Measurements from ENCODE around the gene USP16. TPM values are rescaled to one million over a fixed set of nuclear protein-coding genes. Genes with fewer than 3 reads are reported as not detected.
"Not testable (repeated sequence)": the region's sequence is repeated elsewhere in the genome, so short reads cannot be mapped to it uniquely, and the experiment has no call there.

Gene USP16
- total RNA-seq, 2 experiments from 2014 or later, result 36.0 to 39.9 TPM

GRCh38 chr21:29007135-29007534, 17.3 kb upstream of the USP16 start:
- Mint-ChIP-seq H3K4me1 (peaks cover 14% of the 10 kb centered on the region), H3K27me3 (no peaks in the 10 kb centered on the region), H3K4me3 (no peak overlapping the region), H3K36me3 (ENCODE audit: low read depth) (peaks cover 8% of the 10 kb centered on the region), H3K27ac (no peak overlapping the region), H3K9me3 (no peaks in the 10 kb centered on the region)
- CTCF ChIA-PET, result interaction anchor here (1.2 kb wide), 1 partner anchor 16 kb away, joined by 4 read pairs; no protein-coding TSS in a partner anchor
- DNase-seq, result no peak
- POLR2A ChIA-PET, result no interaction called here

- H3K4me1 Mint-ChIP-seq, result peaks cover 9% of the 10 kb centered on the region
- DNase-seq, result no peak
- H3K4me3 Mint-ChIP-seq, result no peak overlapping the region
- H3K27ac Mint-ChIP-seq, result no peak overlapping the region
- ChIA-PET CTCF (interaction anchor here (1.2 to 1.5 kb wide), 2 partner anchors 10 to 17 kb away, joined by 4 to 6 read pairs; no protein-coding TSS in a partner anchor), POLR2A (no interaction called here)
- H3K36me3 Mint-ChIP-seq (ENCODE audit: low read depth), result peaks cover 8% of the 10 kb centered on the region
- H3K27me3 Mint-ChIP-seq, result no peaks in the 10 kb centered on the region
- no peaks in the 10 kb centered on the region for H3K9me3 Mint-ChIP-seq
Measured at GRCh38 chr21:29007810-29008209, 16.7 kb upstream of the USP16 start.

DNA sequence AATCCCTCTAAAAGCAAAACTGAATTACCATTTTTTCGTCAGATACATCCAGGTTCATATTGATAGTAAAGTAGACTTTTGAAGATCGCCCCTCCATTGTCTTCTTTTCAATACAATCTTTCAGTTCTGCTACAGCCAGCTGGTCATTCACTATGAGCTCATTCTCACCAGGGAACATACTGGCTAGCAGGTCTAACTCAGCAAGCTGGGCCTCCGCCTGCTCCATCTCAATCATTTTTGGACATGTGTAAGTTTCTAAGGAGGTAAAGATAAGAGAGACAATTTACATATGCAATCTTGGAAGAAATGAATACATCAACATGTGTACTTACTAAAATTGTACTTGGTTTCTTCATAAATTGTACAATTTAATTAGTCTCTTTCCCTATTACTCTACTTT, 16.1 kb upstream of the USP16 start:
- H3K4me3 Mint-ChIP-seq, result no peak overlapping the region
- H3K36me3 Mint-ChIP-seq (ENCODE audit: low read depth), result peaks cover 8% of the 10 kb centered on the region
- no peak overlapping the region for H3K27ac Mint-ChIP-seq
- ChIA-PET POLR2A (no interaction called here), CTCF (interaction anchor here (1.5 kb wide), 1 partner anchor 9 kb away, joined by 6 read pairs; no protein-coding TSS in a partner anchor)
- H3K27me3 Mint-ChIP-seq, result no peaks in the 10 kb centered on the region
- peaks cover 7% of the 10 kb centered on the region for H3K4me1 Mint-ChIP-seq
- no peaks in the 10 kb centered on the region for H3K9me3 Mint-ChIP-seq
- DNase-seq, result no peak

- DNase-seq; H3K27me3 Mint-ChIP-seq; POLR2A ChIA-PET; CTCF ChIA-PET; H3K36me3 Mint-ChIP-seq (ENCODE audit: low read depth); H3K4me3 Mint-ChIP-seq; H3K27ac Mint-ChIP-seq; H3K4me1 Mint-ChIP-seq; H3K9me3 Mint-ChIP-seq: not testable (repeated sequence)
Measured at GRCh38 chr21:29011236-29011635, 13.2 kb upstream of the USP16 start.

- Mint-ChIP-seq H3K9me3 (no peaks in the 10 kb centered on the region), H3K4me1 (peaks cover 39% of the 10 kb centered on the region), H3K27ac (peak overlapping the region; percentile 93), H3K36me3 (ENCODE audit: low read depth) (peaks cover 4% of the 10 kb centered on the region), H3K27me3 (no peaks in the 10 kb centered on the region), H3K4me3 (peak overlapping the region; percentile 80)
- DNase-seq, result no peak
- POLR2A ChIA-PET, result interaction anchor here (1.8 kb wide), 1 partner anchor 15 kb away, joined by 6 read pairs; no protein-coding TSS in a partner anchor
- CTCF ChIA-PET, result interaction anchor here (1.5 kb wide), 1 partner anchor 9 kb away, joined by 6 read pairs; no protein-coding TSS in a partner anchor
Measured at GRCh38 chr21:29017639-29018237, 6.7 kb upstream of the USP16 start.

GRCh38 chr21:29018540-29018939, 5.9 kb upstream of the USP16 start:
- H3K4me1 Mint-ChIP-seq, result peaks cover 45% of the 10 kb centered on the region

DNA sequence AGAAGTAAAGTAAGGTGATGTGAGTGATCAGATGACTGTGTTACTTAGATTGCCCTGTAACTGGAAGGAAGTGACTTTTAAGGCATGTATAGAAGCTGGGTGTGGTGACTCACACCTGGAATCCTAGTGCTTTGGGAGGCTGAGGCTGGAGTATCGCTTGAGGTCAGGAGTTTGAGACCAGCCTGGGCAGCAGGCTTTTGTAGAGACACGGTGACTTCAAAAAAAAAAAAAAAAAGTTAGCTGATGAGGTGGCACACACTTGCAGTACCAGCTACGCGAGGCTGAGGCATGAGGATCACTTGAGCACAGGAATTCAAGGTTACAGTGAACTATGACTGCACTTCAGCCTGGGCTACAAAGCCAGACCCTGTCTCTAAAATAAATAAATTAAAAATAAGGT, 2.3 kb upstream of the USP16 start:
- ChIA-PET CTCF (interaction anchor here (0.6 to 1.2 kb wide), 3 partner anchors 30 to 152 kb away, joined by 3 to 4 read pairs (median 3); partner anchors contain the start of gene LTN1), POLR2A (interaction anchor here (0.6 kb wide), 1 partner anchor 72 kb away, joined by 4 read pairs; no protein-coding TSS in a partner anchor)
- Mint-ChIP-seq H3K9me3 (no peaks in the 10 kb centered on the region), H3K4me3 (no peak overlapping the region), H3K27ac (peak overlapping the region; percentile 86), H3K27me3 (no peaks in the 10 kb centered on the region), H3K4me1 (peaks cover 63% of the 10 kb centered on the region), H3K36me3 (ENCODE audit: low read depth) (peaks cover 12% of the 10 kb centered on the region)
- DNase-seq, result no peak

More at GRCh38 chr21:29018540-29018939, 5.9 kb upstream of the USP16 start:
- POLR2A ChIA-PET, result interaction anchor here (1.8 kb wide), 1 partner anchor 16 kb away, joined by 6 read pairs; no protein-coding TSS in a partner anchor
- Mint-ChIP-seq H3K27ac (peak overlapping the region; percentile 93), H3K27me3 (no peaks in the 10 kb centered on the region), H3K36me3 (ENCODE audit: low read depth) (peaks cover 4% of the 10 kb centered on the region), H3K4me3 (peak overlapping the region; percentile 80), H3K9me3 (no peaks in the 10 kb centered on the region)
- CTCF ChIA-PET, result interaction anchor here (0.6 to 1.5 kb wide), 3 partner anchors 10 to 300 kb away, joined by 4 to 6 read pairs (median 6); no protein-coding TSS in a partner anchor
- DNase-seq, result no peak

- peak overlapping the region; percentile 98 for H3K27ac Mint-ChIP-seq
- POLR2A ChIA-PET, result interaction anchor here (2.2 kb wide), 1 partner anchor 23 kb away, joined by 15 read pairs; no protein-coding TSS in a partner anchor
- peak overlapping the region; percentile 96 for H3K4me3 Mint-ChIP-seq
- no peaks in the 10 kb centered on the region for H3K9me3 Mint-ChIP-seq
- H3K27me3 Mint-ChIP-seq, result no peaks in the 10 kb centered on the region
- H3K4me1 Mint-ChIP-seq, result peaks cover 52% of the 10 kb centered on the region
- no peak for DNase-seq
- H3K36me3 Mint-ChIP-seq (ENCODE audit: low read depth), result peaks cover 22% of the 10 kb centered on the region
- CTCF ChIA-PET, result interaction anchor here (0.8 to 1.9 kb wide), 4 partner anchors 10 to 48 kb away, joined by 3 to 7 read pairs (median 6); partner anchors contain the start of gene CCT8
Measured at GRCh38 chr21:29025328-29025713, 853 bp downstream of the USP16 start.

DNA sequence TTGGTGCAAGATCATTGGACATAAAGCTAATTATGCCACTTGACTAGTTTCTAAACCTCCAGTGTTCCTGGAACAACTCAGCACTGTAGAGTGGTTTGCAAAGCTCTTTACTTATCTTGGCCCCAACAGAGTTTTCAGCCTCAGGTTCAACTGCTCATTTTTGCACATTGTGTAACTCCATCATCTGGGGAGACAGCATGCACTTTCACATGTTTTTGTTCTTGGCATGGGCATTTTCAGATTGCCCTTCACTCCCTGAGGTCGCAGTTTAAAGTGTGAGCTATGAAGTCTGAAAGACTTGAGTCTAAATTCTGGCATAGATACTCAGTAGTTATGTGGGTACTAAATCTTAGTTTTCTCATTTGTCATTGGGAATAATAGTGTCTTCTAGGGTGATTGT, 5.1 kb downstream of the USP16 start:
- H3K4me1 Mint-ChIP-seq, result peaks cover 32% of the 10 kb centered on the region
- DNase-seq, result no peak
- no peak overlapping the region for H3K4me3 Mint-ChIP-seq
- H3K27me3 Mint-ChIP-seq, result no peaks in the 10 kb centered on the region
- POLR2A ChIA-PET, result interaction anchor here (0.6 kb wide), 1 partner anchor 10 kb away, joined by 9 read pairs; the partner anchor contains the start of gene RWDD2B
- H3K27ac Mint-ChIP-seq, result no peak overlapping the region
- no peaks in the 10 kb centered on the region for H3K9me3 Mint-ChIP-seq
- peaks cover 50% of the 10 kb centered on the region for H3K36me3 Mint-ChIP-seq (ENCODE audit: low read depth)
- CTCF ChIA-PET, result interaction anchor here (0.5 to 1.8 kb wide), 5 partner anchors 10 to 90 kb away, joined by 3 to 5 read pairs (median 3); partner anchors contain the start of gene CCT8

DNA sequence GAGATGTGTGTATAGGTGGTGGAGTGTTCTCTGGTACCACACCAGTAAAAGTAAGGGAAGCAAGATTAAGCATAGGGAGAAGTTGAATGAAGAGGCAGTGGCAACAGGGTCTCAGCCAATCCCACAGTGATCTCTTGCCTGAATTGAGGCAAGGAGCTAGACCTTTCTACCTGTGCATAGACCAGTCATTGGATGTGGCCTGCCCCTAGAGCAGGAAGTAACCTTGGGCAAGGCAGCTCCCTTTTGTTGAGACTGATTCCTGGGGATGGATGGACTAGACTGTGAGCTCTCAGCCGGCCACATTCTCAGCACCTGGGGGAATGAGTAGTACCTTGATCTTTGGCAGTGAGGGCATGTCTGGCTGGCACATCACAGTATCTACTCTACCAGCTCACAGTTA, 6.4 kb downstream of the USP16 start:
- H3K27me3 Mint-ChIP-seq, result no peaks in the 10 kb centered on the region
- CTCF ChIA-PET, result interaction anchor here (0.6 to 1.2 kb wide), 3 partner anchors 11 to 41 kb away, joined by 3 read pairs; no protein-coding TSS in a partner anchor

DNA sequence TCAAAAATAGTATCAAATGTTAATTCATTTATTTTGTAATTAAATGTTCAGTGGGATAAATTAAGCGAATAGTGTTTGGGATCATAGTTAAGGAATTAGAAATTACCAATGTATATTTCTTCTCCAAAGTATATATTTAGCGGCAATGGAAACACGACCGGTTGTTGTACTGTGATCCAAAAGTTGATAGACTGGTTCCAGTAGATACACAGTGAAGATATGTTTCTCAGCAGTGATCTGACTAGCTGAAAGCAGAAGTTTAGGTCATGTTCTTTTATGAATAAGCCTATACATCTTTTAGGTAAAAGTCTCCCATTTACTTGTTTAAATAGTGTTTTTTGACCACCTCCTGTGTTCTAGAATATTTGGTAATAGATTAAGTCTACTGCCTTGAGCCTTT, 8.8 kb downstream of the USP16 start:
- Mint-ChIP-seq H3K36me3 (ENCODE audit: low read depth) (peaks cover 57% of the 10 kb centered on the region), H3K27me3 (no peaks in the 10 kb centered on the region)

More for the DNA sequence above, 6.4 kb downstream of the USP16 start:
- H3K27ac Mint-ChIP-seq, result no peak overlapping the region
- H3K36me3 Mint-ChIP-seq (ENCODE audit: low read depth), result peaks cover 52% of the 10 kb centered on the region
- no peaks in the 10 kb centered on the region for H3K9me3 Mint-ChIP-seq
- peaks cover 26% of the 10 kb centered on the region for H3K4me1 Mint-ChIP-seq
- H3K4me3 Mint-ChIP-seq, result no peak overlapping the region
- no peak for DNase-seq
- POLR2A ChIA-PET, result no interaction called here

GRCh38 chr21:29033871-29034270, 9.4 kb downstream of the USP16 start:
- ChIA-PET POLR2A (no interaction called here), CTCF (interaction anchor here (0.6 kb wide), 2 partner anchors 23 to 1919 kb away, joined by 3 read pairs; no protein-coding TSS in a partner anchor)
- Mint-ChIP-seq H3K27ac (no peak overlapping the region), H3K4me1 (peaks cover 14% of the 10 kb centered on the region), H3K4me3 (no peak overlapping the region), H3K9me3 (no peaks in the 10 kb centered on the region), H3K27me3 (no peaks in the 10 kb centered on the region), H3K36me3 (ENCODE audit: low read depth) (peaks cover 59% of the 10 kb centered on the region)
- DNase-seq, result no peak

More for the DNA sequence above, 8.8 kb downstream of the USP16 start:
- ChIA-PET POLR2A (no interaction called here), CTCF (interaction anchor here (0.6 kb wide), 1 partner anchor 1919 kb away, joined by 3 read pairs; no protein-coding TSS in a partner anchor)
- no peak for DNase-seq
- no peak overlapping the region for H3K27ac Mint-ChIP-seq
- H3K9me3 Mint-ChIP-seq, result no peaks in the 10 kb centered on the region
- H3K4me1 Mint-ChIP-seq, result peaks cover 14% of the 10 kb centered on the region
- H3K4me3 Mint-ChIP-seq, result no peak overlapping the region

GRCh38 chr21:29034678-29035077, 10.2 kb downstream of the USP16 start:
- ChIA-PET POLR2A (no interaction called here), CTCF (interaction anchor here (1.9 kb wide), 1 partner anchor 9 kb away, joined by 7 read pairs; no protein-coding TSS in a partner anchor)
- peaks cover 10% of the 10 kb centered on the region for H3K4me1 Mint-ChIP-seq
- H3K36me3 Mint-ChIP-seq (ENCODE audit: low read depth), result peaks cover 58% of the 10 kb centered on the region
- H3K27ac Mint-ChIP-seq, result no peak overlapping the region
- no peak overlapping the region for H3K4me3 Mint-ChIP-seq
- H3K9me3 Mint-ChIP-seq, result no peaks in the 10 kb centered on the region
- H3K27me3 Mint-ChIP-seq, result no peaks in the 10 kb centered on the region
- DNase-seq, result no peak

All from activated CD4-positive, alpha-beta T cell treated with anti-CD3 and anti-CD28 coated beads, Interleukin-2, amount 10 ng/mL, durations not matched to agents 7 days and 5 days (primary cell).